ENCODE data around the gene KLHL22.

DNA sequence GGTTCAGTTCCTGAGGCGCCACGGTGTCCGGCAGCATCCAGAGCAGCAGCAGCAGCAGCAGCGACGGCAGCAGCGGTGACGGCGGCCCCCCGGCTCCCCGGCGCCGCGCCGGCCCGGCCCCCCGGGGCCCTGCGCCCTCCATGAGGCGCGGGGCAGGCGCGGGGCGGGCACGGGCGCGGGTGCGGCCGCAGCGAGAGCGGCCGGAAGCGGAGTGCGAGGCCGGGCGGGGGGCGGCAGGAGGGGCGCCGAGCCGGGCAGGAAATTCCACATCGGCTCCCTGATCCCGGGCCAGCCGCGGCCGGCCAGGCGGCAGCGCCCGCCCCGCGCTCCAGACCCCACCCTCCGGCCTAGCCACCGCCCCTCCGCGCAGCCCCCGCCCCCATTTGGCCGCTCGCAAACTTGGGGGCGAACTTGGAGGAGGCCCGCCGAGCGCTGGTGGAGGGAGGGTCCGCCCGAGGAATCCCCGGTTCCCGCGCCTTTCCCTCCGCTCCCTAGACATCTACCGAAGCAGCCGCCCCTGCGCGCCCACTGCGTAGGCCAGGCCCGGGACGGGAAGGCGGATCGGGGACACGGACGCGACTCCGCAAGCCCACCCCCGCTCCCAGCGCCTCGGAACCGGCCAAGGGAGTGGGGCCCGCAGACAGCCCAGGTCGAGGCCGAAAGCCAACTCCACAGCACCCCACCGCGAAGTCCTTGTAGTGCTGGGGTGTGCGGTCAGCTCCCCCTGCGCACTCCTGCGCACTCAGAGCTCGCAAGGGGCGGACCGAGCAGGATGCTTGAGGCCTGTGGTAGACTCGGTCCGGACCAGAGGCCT lies 57.8 kb downstream of the KLHL22 start, which contains the start of gene SCARF2:
- TF ChIP-seq, protein P1, sequence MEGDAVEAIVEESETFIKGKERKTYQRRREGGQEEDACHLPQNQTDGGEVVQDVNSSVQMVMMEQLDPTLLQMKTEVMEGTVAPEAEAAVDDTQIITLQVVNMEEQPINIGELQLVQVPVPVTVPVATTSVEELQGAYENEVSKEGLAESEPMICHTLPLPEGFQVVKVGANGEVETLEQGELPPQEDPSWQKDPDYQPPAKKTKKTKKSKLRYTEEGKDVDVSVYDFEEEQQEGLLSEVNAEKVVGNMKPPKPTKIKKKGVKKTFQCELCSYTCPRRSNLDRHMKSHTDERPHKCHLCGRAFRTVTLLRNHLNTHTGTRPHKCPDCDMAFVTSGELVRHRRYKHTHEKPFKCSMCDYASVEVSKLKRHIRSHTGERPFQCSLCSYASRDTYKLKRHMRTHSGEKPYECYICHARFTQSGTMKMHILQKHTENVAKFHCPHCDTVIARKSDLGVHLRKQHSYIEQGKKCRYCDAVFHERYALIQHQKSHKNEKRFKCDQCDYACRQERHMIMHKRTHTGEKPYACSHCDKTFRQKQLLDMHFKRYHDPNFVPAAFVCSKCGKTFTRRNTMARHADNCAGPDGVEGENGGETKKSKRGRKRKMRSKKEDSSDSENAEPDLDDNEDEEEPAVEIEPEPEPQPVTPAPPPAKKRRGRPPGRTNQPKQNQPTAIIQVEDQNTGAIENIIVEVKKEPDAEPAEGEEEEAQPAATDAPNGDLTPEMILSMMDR (IDR thresholded peaks at IDR 0.05 in 4 of 5, conservative IDR thresholded peaks at IDR 0.05 in 1 of 5), result no peak
- no peak for TF ChIP-seq POLR2A (IDR thresholded peaks at IDR 0.05)

Data from gastrocnemius medialis (tissue), 4 donors.